ENCODE results near the gene TMEM132C.
"Not testable (repeated sequence)": the region's sequence is repeated elsewhere in the genome, so short reads cannot be mapped to it uniquely, and the experiment has no call there.

GRCh38 chr12:128604219-128604618 lies 337.2 kb downstream of the TMEM132C start:
- TF ChIP-seq POLR2A (IDR thresholded peaks at IDR 0.05; ENCODE audit: insufficient read depth in 1 of 2, low read depth in 2 of 2, low read length in 2 of 2); MAZ (IDR thresholded peaks at IDR 0.05; ENCODE audit: borderline replicate concordance, low read depth, low read length); MAZ (CRISPR knock-in tag; IDR thresholded peaks at IDR 0.05; ENCODE audit: low read depth); ZNF614 (CRISPR knock-in tag; IDR thresholded peaks at IDR 0.05; ENCODE audit: borderline replicate concordance); E2F1 (CRISPR knock-in tag; IDR thresholded peaks at IDR 0.05); ZSCAN29 (CRISPR knock-in tag; conservative IDR thresholded peaks at IDR 0.05); DRAP1 (CRISPR knock-in tag; IDR thresholded peaks at IDR 0.05); ZNF180 (CRISPR knock-in tag; IDR thresholded peaks at IDR 0.05; ENCODE audit: borderline replicate concordance, low read depth); ARID3A (IDR thresholded peaks at IDR 0.05; ENCODE audit: low read depth, low read length); FOXA1 (IDR thresholded peaks at IDR 0.05); FOXA1 (CRISPR knock-in tag; IDR thresholded peaks at IDR 0.05); HNRNPUL1 (IDR thresholded peaks at IDR 0.05; ENCODE audit: low read depth, low read length): not testable (repeated sequence)
- TF ChIP-seq, protein P1, sequence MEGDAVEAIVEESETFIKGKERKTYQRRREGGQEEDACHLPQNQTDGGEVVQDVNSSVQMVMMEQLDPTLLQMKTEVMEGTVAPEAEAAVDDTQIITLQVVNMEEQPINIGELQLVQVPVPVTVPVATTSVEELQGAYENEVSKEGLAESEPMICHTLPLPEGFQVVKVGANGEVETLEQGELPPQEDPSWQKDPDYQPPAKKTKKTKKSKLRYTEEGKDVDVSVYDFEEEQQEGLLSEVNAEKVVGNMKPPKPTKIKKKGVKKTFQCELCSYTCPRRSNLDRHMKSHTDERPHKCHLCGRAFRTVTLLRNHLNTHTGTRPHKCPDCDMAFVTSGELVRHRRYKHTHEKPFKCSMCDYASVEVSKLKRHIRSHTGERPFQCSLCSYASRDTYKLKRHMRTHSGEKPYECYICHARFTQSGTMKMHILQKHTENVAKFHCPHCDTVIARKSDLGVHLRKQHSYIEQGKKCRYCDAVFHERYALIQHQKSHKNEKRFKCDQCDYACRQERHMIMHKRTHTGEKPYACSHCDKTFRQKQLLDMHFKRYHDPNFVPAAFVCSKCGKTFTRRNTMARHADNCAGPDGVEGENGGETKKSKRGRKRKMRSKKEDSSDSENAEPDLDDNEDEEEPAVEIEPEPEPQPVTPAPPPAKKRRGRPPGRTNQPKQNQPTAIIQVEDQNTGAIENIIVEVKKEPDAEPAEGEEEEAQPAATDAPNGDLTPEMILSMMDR (CRISPR knock-in tag; IDR thresholded peaks at IDR 0.05): not testable (repeated sequence)
